Measurements from ENCODE around the gene SMURF1.
"Not testable (repeated sequence)": the region's sequence is repeated elsewhere in the genome, so short reads cannot be mapped to it uniquely, and the experiment has no call there.

The SMURF1 gene

GRCh38 chr7:99124236-99124635 is 19.7 kb downstream of the SMURF1 start:
- DNase-seq: peak in 1 of 10 donors; percentile 43
- intact Hi-C loops (cut with DNase I): no loop called here

GRCh38 chr7:99123571-99124033 is 20.3 kb downstream of the SMURF1 start:
- intact Hi-C loops (cut with DNase I): no loop called here
- DNase-seq: peak in 1 of 10 donors; percentile 42

GRCh38 chr7:99122762-99123161 is 21.1 kb downstream of the SMURF1 start:
- intact Hi-C loops (cut with DNase I): no loop called here

GRCh38 chr7:99121496-99122021 is 22.3 kb downstream of the SMURF1 start:
- DNase-seq: peak in 3 of 10 donors; percentile 33 to 73 (median 64)
- intact Hi-C loops (cut with DNase I): no loop called here

More at GRCh38 chr7:99122762-99123161, 21.1 kb downstream of the SMURF1 start:
- DNase-seq: no peak

- intact Hi-C loops (cut with DNase I): no loop called here
- DNase-seq: no peak
These were observed 23.0 kb downstream of the SMURF1 start for GRCh38 chr7:99120916-99121315.

GRCh38 chr7:99120501-99120900 is 23.4 kb downstream of the SMURF1 start:
- intact Hi-C loops (cut with DNase I): no loop called here
- no peak for DNase-seq

- intact Hi-C loops (cut with DNase I): no loop called here
These were observed 25.8 kb downstream of the SMURF1 start for GRCh38 chr7:99118077-99118476.

GRCh38 chr7:99116144-99116543 is 27.8 kb downstream of the SMURF1 start:
- no peak for DNase-seq
- intact Hi-C loops (cut with DNase I): no loop called here

More at GRCh38 chr7:99118077-99118476, 25.8 kb downstream of the SMURF1 start:
- DNase-seq: no peak

- intact Hi-C loops (cut with DNase I): no loop called here
These were observed 28.5 kb downstream of the SMURF1 start for GRCh38 chr7:99115379-99115778.

GRCh38 chr7:99112979-99113378 is 30.9 kb downstream of the SMURF1 start:
- intact Hi-C loops (cut with DNase I): no loop called here

More at GRCh38 chr7:99115379-99115778, 28.5 kb downstream of the SMURF1 start:
- DNase-seq: no peak

GRCh38 chr7:99112097-99112496 is 31.8 kb downstream of the SMURF1 start:
- intact Hi-C loops (cut with DNase I): no loop called here

More at GRCh38 chr7:99112979-99113378, 30.9 kb downstream of the SMURF1 start:
- DNase-seq: no peak

GRCh38 chr7:99111591-99111990 is 32.3 kb downstream of the SMURF1 start:
- no peak for DNase-seq
- intact Hi-C loops (cut with DNase I): no loop called here

More at GRCh38 chr7:99112097-99112496, 31.8 kb downstream of the SMURF1 start:
- no peak for DNase-seq

GRCh38 chr7:99109108-99110051 is 34.5 kb downstream of the SMURF1 start:
- DNase-seq: peak in 6 of 10 donors; percentile 17 to 86 (median 37)

GRCh38 chr7:99108613-99109012 is 35.3 kb downstream of the SMURF1 start:
- DNase-seq: no peak
- intact Hi-C loops (cut with DNase I): no loop called here

More at GRCh38 chr7:99109108-99110051, 34.5 kb downstream of the SMURF1 start:
- intact Hi-C loops (cut with DNase I): no loop called here

GRCh38 chr7:99106821-99107241 is 37.1 kb downstream of the SMURF1 start:
- DNase-seq: no peak
- intact Hi-C loops (cut with DNase I): no loop called here

- no peak for DNase-seq
- intact Hi-C loops (cut with DNase I): no loop called here
These were observed 37.5 kb downstream of the SMURF1 start for GRCh38 chr7:99106411-99106810.

- intact Hi-C loops (cut with DNase I): no loop called here
- DNase-seq: no peak
These were observed 38.2 kb downstream of the SMURF1 start for GRCh38 chr7:99105756-99106155.

GRCh38 chr7:99104631-99105030 is 39.3 kb downstream of the SMURF1 start:
- no peak for DNase-seq
- intact Hi-C loops (cut with DNase I): no loop called here

- intact Hi-C loops (cut with DNase I); DNase-seq: not testable (repeated sequence)
These were observed 40.1 kb downstream of the SMURF1 start for GRCh38 chr7:99103836-99104235.

- no peak for DNase-seq
- intact Hi-C loops (cut with DNase I): no loop called here
These were observed 40.9 kb downstream of the SMURF1 start for GRCh38 chr7:99102809-99103690.

Measured in posterior cingulate gyrus (tissue), 11 donors.